H9 (cell line): Measurements from ENCODE around the gene CMSS1. TPM values are rescaled to one million over a fixed set of nuclear protein-coding genes. Genes with fewer than 3 reads are reported as not detected.

Source experiments
- DNase-seq: peaks from one replicate; pipeline ENCODE4 v3.0.0-alpha.2; 2017
- H2AFZ ChIP-seq: one replicate; pipeline ENCODE4 v1.6.1; 2013; ENCODE audit warnings: mild to moderate bottlenecking, low read length, control low read depth, moderate library complexity
- H2AK5ac ChIP-seq: 2 replicates; pipeline ENCODE4 v1.6.1; 2013; ENCODE audit warnings: low read length, control low read depth, mixed read lengths; ENCODE audit not compliant: insufficient read length
- H2BK120ac ChIP-seq: one replicate; pipeline ENCODE4 v1.6.1; 2013; ENCODE audit warnings: low read depth, mild to moderate bottlenecking, low read length, control low read depth, inconsistent platforms; ENCODE audit not compliant: poor library complexity, severe bottlenecking
- H2BK12ac ChIP-seq: 2 replicates; pipeline ENCODE4 v1.6.1; 2013; ENCODE audit warnings: low read length, control low read depth, mixed read lengths, low read depth; ENCODE audit not compliant: insufficient read length
- H2BK15ac ChIP-seq: 2 replicates; pipeline ENCODE4 v1.6.1; 2013; ENCODE audit warnings: low read depth, low read length, control low read depth
- H2BK20ac ChIP-seq: one replicate; pipeline ENCODE4 v1.6.1; 2013; ENCODE audit warnings: low read depth, mild to moderate bottlenecking, low read length, control low read depth, inconsistent platforms; ENCODE audit not compliant: poor library complexity, severe bottlenecking
- H2BK5ac ChIP-seq: 2 replicates; pipeline ENCODE4 v1.6.1; 2013; ENCODE audit warnings: low read length, control low read depth, mixed read lengths; ENCODE audit not compliant: insufficient read length
- H3K14ac ChIP-seq: 2 replicates; pipeline ENCODE4 v1.6.1; 2013; ENCODE audit warnings: low read length, control low read depth; ENCODE audit not compliant: insufficient read depth
- H3K18ac ChIP-seq: 2 replicates; pipeline ENCODE4 v1.6.1; 2013; ENCODE audit warnings: low read depth, mild to moderate bottlenecking, mixed read lengths, low read length, control low read depth; ENCODE audit not compliant: insufficient read length
- H3K23ac ChIP-seq: 2 replicates; pipeline ENCODE4 v1.6.1; 2013; ENCODE audit warnings: low read length, control low read depth, mixed read lengths, low read depth; ENCODE audit not compliant: insufficient read length
- H3K23me2 ChIP-seq: 2 replicates; pipeline ENCODE4 v1.6.1; 2013; ENCODE audit warnings: low read depth, mild to moderate bottlenecking, mixed read lengths, low read length, control low read depth; ENCODE audit not compliant: insufficient read length, poor library complexity, severe bottlenecking
- H3K27ac ChIP-seq: 2 replicates; pipeline ENCODE4 v1.5.1; 2013; ENCODE audit warnings: low read length, control low read depth, mixed read lengths, low read depth; ENCODE audit not compliant: insufficient read length
- H3K27me3 ChIP-seq: 2 replicates; pipeline ENCODE4 v1.6.1; 2013; ENCODE audit warnings: low read length, control low read depth, inconsistent platforms; ENCODE audit not compliant: insufficient read depth
- H3K4ac ChIP-seq: 2 replicates; pipeline ENCODE4 v1.6.1; 2013; ENCODE audit warnings: low read depth, mild to moderate bottlenecking, control low read depth, inconsistent platforms, low read length, moderate library complexity
- H3K4me1 ChIP-seq: 2 replicates; pipeline ENCODE4 v1.6.1; 2013; ENCODE audit warnings: low read length, control low read depth, inconsistent platforms; ENCODE audit not compliant: insufficient read depth
- H3K4me2 ChIP-seq: 2 replicates; pipeline ENCODE4 v1.6.1; 2013; ENCODE audit warnings: low read length, control low read depth, mixed read lengths; ENCODE audit not compliant: insufficient read length, insufficient read depth
- H3K56ac ChIP-seq: 2 replicates; pipeline ENCODE4 v1.6.1; 2013; ENCODE audit warnings: low read depth, mild to moderate bottlenecking, mixed read lengths, low read length, control low read depth; ENCODE audit not compliant: insufficient read length
- H3K79me1 ChIP-seq: 2 replicates; pipeline ENCODE4 v1.6.1; 2013; ENCODE audit warnings: low read depth, mild to moderate bottlenecking, moderate library complexity, low read length, control low read depth, inconsistent platforms; ENCODE audit not compliant: insufficient read depth, poor library complexity, severe bottlenecking
- H3K79me2 ChIP-seq: 2 replicates; pipeline ENCODE4 v1.6.1; 2013; ENCODE audit warnings: low read length, control low read depth, inconsistent platforms; ENCODE audit not compliant: insufficient read depth
- H3K9ac ChIP-seq: 2 replicates; pipeline ENCODE4 v1.6.1; 2013; ENCODE audit warnings: low read length, control low read depth, mixed read lengths; ENCODE audit not compliant: insufficient read length; ENCODE audit errors: extremely low read depth
- H3K9me3 ChIP-seq: one replicate; pipeline ENCODE4 v1.6.1; 2013; ENCODE audit warnings: low read depth, low read length, inconsistent platforms; ENCODE audit not compliant: control insufficient read depth
- H3T11ph ChIP-seq: one replicate; pipeline ENCODE4 v1.6.1; 2013; ENCODE audit warnings: mild to moderate bottlenecking, low read length, control low read depth, inconsistent platforms
- H4K20me1 ChIP-seq: one replicate; pipeline ENCODE4 v1.6.1; 2013; ENCODE audit not compliant: control insufficient read depth, insufficient read length, insufficient read depth
- H4K5ac ChIP-seq: 2 replicates; pipeline ENCODE4 v1.6.1; 2013; ENCODE audit warnings: low read depth, mild to moderate bottlenecking, mixed read lengths, low read length, control low read depth; ENCODE audit not compliant: insufficient read length
- H4K8ac ChIP-seq: replicated peaks from 2 replicates; pipeline ENCODE4 v1.6.1; 2013; ENCODE audit warnings: low read length, control low read depth, mixed read lengths, low read depth; ENCODE audit not compliant: insufficient read length
- H4K91ac ChIP-seq: 2 replicates; pipeline ENCODE4 v1.6.1; 2013; ENCODE audit warnings: low read depth, mild to moderate bottlenecking, moderate library complexity, mixed read lengths, low read length, control low read depth; ENCODE audit not compliant: insufficient read length
- H3K27ac Mint-ChIP-seq, 3 experiments: 2 replicates in 2 of 3; 3 replicates in 1 of 3; pipeline ENCODE4 v1.8.0; 2020 to 2021; ENCODE audit warnings: mixed read lengths in 3 of 3, mild to moderate bottlenecking in 1 of 3, moderate library complexity in 1 of 3
- H3K27me3 Mint-ChIP-seq: 2 replicates; pipeline ENCODE4 v1.8.0; 2021; ENCODE audit warnings: low read depth, mild to moderate bottlenecking, moderate library complexity, mixed read lengths
- H3K36me3 Mint-ChIP-seq, 3 experiments: 2 replicates in 2 of 3; 3 replicates in 1 of 3; pipeline ENCODE4 v1.8.0; 2020 to 2021; ENCODE audit warnings: low read depth in 3 of 3, mixed read lengths in 3 of 3; ENCODE audit not compliant: insufficient read depth in 1 of 3
- H3K4me1 Mint-ChIP-seq, 2 experiments: 2 replicates each; pipeline ENCODE4 v1.8.0; 2020; ENCODE audit warnings: mixed read lengths in 2 of 2
- H3K4me3 Mint-ChIP-seq, 2 experiments: 2 replicates in 1 of 2; 3 replicates in 1 of 2; pipeline ENCODE4 v1.8.0; 2020 to 2021; ENCODE audit warnings: mild to moderate bottlenecking in 2 of 2, mixed read lengths in 2 of 2, moderate library complexity in 1 of 2
- H3K9me3 Mint-ChIP-seq, 2 experiments: 2 replicates in 1 of 2; 3 replicates in 1 of 2; pipeline ENCODE4 v1.8.0; 2020; ENCODE audit warnings: mild to moderate bottlenecking in 2 of 2, mixed read lengths in 2 of 2, moderate library complexity in 1 of 2
- WGBS: extraction: QIAGEN DNeasy Blood & Tissue Kit; methylation state at CpG from one replicate; pipeline ENCODE4 v1.1.7; 2013; ENCODE audit warnings: missing lambda C conversion rate, low lambda C conversion rate, mixed read lengths; ENCODE audit not compliant: insufficient read length; ENCODE audit errors: extremely low coverage; 5-methylcytosine and 5-hydroxymethylcytosine counted together
- total RNA-seq: library from RNA; stranded (reverse); gene quantifications from 2 replicates; pipeline ENCODE4 v1.2.1, GENCODE V29; 2021
- TF ChIP-seq, protein P1 (sequence below): fragments of 200-600 bp; sonication (generic); conservative IDR thresholded peaks from 3 replicates; pipeline ENCODE4 v1.8.0; 2021; ENCODE audit warnings: antibody characterized with exemption, mild to moderate bottlenecking

CMSS1 gene
- total RNA-seq, 1 experiment from 2014 or later: 61.8 TPM

DNA sequence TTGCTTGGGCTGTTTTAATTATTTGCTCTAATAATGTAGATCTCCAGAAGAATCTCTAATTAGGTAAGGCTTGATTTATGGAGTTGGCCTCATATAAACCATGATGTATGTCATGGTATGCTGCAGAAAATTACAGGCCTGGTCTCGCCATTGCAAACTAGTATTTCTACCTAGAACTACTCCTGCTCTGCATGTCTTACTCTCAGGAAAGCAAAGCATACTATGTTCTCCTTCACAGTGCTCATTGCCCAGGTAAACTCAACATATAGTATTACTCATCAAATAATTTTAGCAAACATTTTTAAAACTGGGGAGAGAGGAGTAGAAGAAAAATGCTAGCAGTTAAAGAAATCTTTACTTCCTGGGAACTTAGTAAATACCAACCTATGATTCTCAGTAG, 205.9 kb downstream of the CMSS1 start:
- H3K4me2 ChIP-seq: no peak overlapping the region
- no peak overlapping the region for H4K8ac ChIP-seq
- no peak overlapping the region for H3K23ac ChIP-seq
- H3K4me1 ChIP-seq: no peaks in the 10 kb centered on the region
- H3K4ac ChIP-seq: no peak overlapping the region
- no peak overlapping the region for H2BK120ac ChIP-seq
- TF ChIP-seq, protein P1, sequence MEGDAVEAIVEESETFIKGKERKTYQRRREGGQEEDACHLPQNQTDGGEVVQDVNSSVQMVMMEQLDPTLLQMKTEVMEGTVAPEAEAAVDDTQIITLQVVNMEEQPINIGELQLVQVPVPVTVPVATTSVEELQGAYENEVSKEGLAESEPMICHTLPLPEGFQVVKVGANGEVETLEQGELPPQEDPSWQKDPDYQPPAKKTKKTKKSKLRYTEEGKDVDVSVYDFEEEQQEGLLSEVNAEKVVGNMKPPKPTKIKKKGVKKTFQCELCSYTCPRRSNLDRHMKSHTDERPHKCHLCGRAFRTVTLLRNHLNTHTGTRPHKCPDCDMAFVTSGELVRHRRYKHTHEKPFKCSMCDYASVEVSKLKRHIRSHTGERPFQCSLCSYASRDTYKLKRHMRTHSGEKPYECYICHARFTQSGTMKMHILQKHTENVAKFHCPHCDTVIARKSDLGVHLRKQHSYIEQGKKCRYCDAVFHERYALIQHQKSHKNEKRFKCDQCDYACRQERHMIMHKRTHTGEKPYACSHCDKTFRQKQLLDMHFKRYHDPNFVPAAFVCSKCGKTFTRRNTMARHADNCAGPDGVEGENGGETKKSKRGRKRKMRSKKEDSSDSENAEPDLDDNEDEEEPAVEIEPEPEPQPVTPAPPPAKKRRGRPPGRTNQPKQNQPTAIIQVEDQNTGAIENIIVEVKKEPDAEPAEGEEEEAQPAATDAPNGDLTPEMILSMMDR: no peak
- H3K79me2 ChIP-seq: no peaks in the 10 kb centered on the region
- no peak overlapping the region for H3K56ac ChIP-seq
- no peak overlapping the region for H2AFZ ChIP-seq
- no peaks in the 10 kb centered on the region for H3K23me2 ChIP-seq
- DNase-seq: no peak
- no peak overlapping the region for H3K27ac ChIP-seq
- H2BK5ac ChIP-seq: no peak overlapping the region
- H3K27me3 Mint-ChIP-seq: no peaks in the 10 kb centered on the region
- no peak overlapping the region for H3T11ph ChIP-seq
- H3K9me3 Mint-ChIP-seq: no peaks in the 10 kb centered on the region
- H3K79me1 ChIP-seq: no peaks in the 10 kb centered on the region
- H3K27me3 ChIP-seq: no peaks in the 10 kb centered on the region
- no peaks in the 10 kb centered on the region for H3K9me3 ChIP-seq
- no peak overlapping the region for H2BK15ac ChIP-seq
- H3K4me3 Mint-ChIP-seq: no peak overlapping the region
- no peak overlapping the region for H4K91ac ChIP-seq
- no peaks in the 10 kb centered on the region for H4K20me1 ChIP-seq
- 0 out of 7 replicates have a peak overlapping the region, but pooled peaks of 1 of the 3 experiments have one; percentile 2 for H3K27ac Mint-ChIP-seq
- H3K36me3 Mint-ChIP-seq: no peaks in the 10 kb centered on the region
- WGBS: no CpG with 5 or more reads among the region's 1 CpG
- no peak overlapping the region for H4K5ac ChIP-seq
- H2BK12ac ChIP-seq: no peak overlapping the region
- H2BK20ac ChIP-seq: no peak overlapping the region
- H3K14ac ChIP-seq: no peak overlapping the region
- no peak overlapping the region for H2AK5ac ChIP-seq
- H3K18ac ChIP-seq: no peak overlapping the region
- H3K9ac ChIP-seq: no peak overlapping the region
- H3K4me1 Mint-ChIP-seq: 0 out of 4 replicates have a peak, but pooled peaks cover 0 to 2% of the 10 kb centered on the region in 2 experiments
